H1 (cell line): ENCODE data around the gene RASSF9. TPM values are rescaled to one million over a fixed set of nuclear protein-coding genes. Genes with fewer than 3 reads are reported as not detected.

Experiments used
- CTCF ChIA-PET: fragments of 300-600 bp; sonication (Branson Sonifier 250); formaldehyde crosslinking; loops from one replicate; lab custom pipeline; 2021; ENCODE audit not compliant: partially characterized antibody; lab: Charles Lee
- POLR2A ChIA-PET: fragments of 300-600 bp; sonication (Branson Sonifier 250); formaldehyde crosslinking; loops from one replicate; lab custom pipeline; 2021; ENCODE audit warnings: inconsistent platforms; ENCODE audit not compliant: partially characterized antibody; lab: Charles Lee
- DNase-seq, 2 experiments: peaks; one replicate each; pipeline versions ENCODE4 v3.0.0 to v3.0.0-alpha.2; 2010 to 2022; ENCODE audit warnings: low spot score in 2 of 2, low read depth in 1 of 2, mixed read lengths in 1 of 2
- FAIRE-seq: peaks from 2 replicates; lab custom pipeline; 2011; peaks lifted over from hg19 to GRCh38; lab: Jason Lieb, UNC
- H2AFZ ChIP-seq: 2 replicates; pipeline ENCODE4 v1.8.1; 2012; ENCODE audit warnings: low read length, inconsistent platforms
- H2AK5ac ChIP-seq: 2 replicates; pipeline ENCODE4 v1.6.1; 2013; ENCODE audit warnings: low read depth, low read length
- H2BK120ac ChIP-seq: replicated peaks from 2 replicates; pipeline ENCODE3; 2013; ENCODE audit warnings: low read depth, low read length, inconsistent platforms
- H2BK12ac ChIP-seq: 2 replicates; pipeline ENCODE4 v1.6.1; 2013; ENCODE audit warnings: low read depth, low read length
- H2BK15ac ChIP-seq: 2 replicates; pipeline ENCODE4 v1.6.1; 2013; ENCODE audit warnings: low read length
- H2BK20ac ChIP-seq: 2 replicates; pipeline ENCODE4 v1.6.1; 2013; ENCODE audit warnings: low read length
- H2BK5ac ChIP-seq: 2 replicates; pipeline ENCODE4 v1.6.1; 2013; ENCODE audit warnings: low read depth, low read length
- H3K14ac ChIP-seq: 2 replicates; pipeline ENCODE4 v1.6.1; 2013; ENCODE audit warnings: inconsistent platforms; ENCODE audit not compliant: insufficient read length
- H3K18ac ChIP-seq: 2 replicates; pipeline ENCODE4 v1.6.1; 2013; ENCODE audit warnings: low read length; ENCODE audit errors: extremely low read depth
- H3K23ac ChIP-seq: 2 replicates; pipeline ENCODE4 v1.6.1; 2013; ENCODE audit warnings: inconsistent platforms; ENCODE audit not compliant: insufficient read length
- H3K23me2 ChIP-seq: 2 replicates; pipeline ENCODE4 v1.6.1; 2013; ENCODE audit warnings: low read depth, low read length
- H3K27ac ChIP-seq: 2 replicates; pipeline ENCODE4 v1.6.1; 2011; ENCODE audit warnings: low read depth, low read length, inconsistent platforms
- H3K27me3 ChIP-seq, 4 experiments: replicated peaks in 1 of 4; 1 replicate in 1 of 4; 2 replicates in 3 of 4; pipeline versions ENCODE4 v1.6.1 to v1.8.1; 2011 to 2013; ENCODE audit warnings: low read length in 3 of 4, mild to moderate bottlenecking in 3 of 4, inconsistent platforms in 2 of 4, mixed read lengths in 2 of 4, moderate library complexity in 1 of 4; ENCODE audit not compliant: control insufficient read depth in 3 of 4, insufficient read depth in 3 of 4; ENCODE audit errors: extremely low read depth in 1 of 4
- H3K36me3 ChIP-seq, 4 experiments: 2 replicates each; pipeline versions ENCODE4 v1.6.1 to v1.8.1; 2011 to 2013; ENCODE audit warnings: mild to moderate bottlenecking in 4 of 4, low read length in 3 of 4, moderate library complexity in 2 of 4, control low read depth in 1 of 4, inconsistent platforms in 1 of 4; ENCODE audit not compliant: insufficient read depth in 4 of 4, control insufficient read depth in 2 of 4
- H3K4ac ChIP-seq: replicated peaks from 2 replicates; pipeline ENCODE3; 2013; ENCODE audit warnings: low read length, low read depth, mixed read lengths, inconsistent platforms; ENCODE audit not compliant: insufficient read length
- H3K4me1 ChIP-seq, 4 experiments: replicated peaks in 1 of 4; 1 replicate in 1 of 4; 2 replicates in 3 of 4; pipeline versions ENCODE4 v1.6.1 to v1.8.1; 2011 to 2013; ENCODE audit warnings: low read length in 3 of 4, inconsistent platforms in 2 of 4, mixed read lengths in 1 of 4; ENCODE audit not compliant: insufficient read depth in 4 of 4, control insufficient read depth in 3 of 4
- H3K4me2 ChIP-seq, 2 experiments: 2 replicates each; pipeline versions ENCODE4 v1.6.1 to v1.8.1; 2011 to 2013; ENCODE audit warnings: low read depth in 2 of 2, low read length in 2 of 2, control low read depth in 1 of 2, inconsistent platforms in 1 of 2, mild to moderate bottlenecking in 1 of 2; ENCODE audit not compliant: insufficient read depth in 1 of 2
- H3K4me3 ChIP-seq, 4 experiments: fragments of 200-600, 300-600 bp in 1 of 4; sonication (generic), shearing (Covaris generic), sonication (Bioruptor Twin) in 1 of 4; 2 replicates each; pipeline versions ENCODE4 v1.5.1 to v1.8.1; 2011 to 2016; ENCODE audit warnings: low read length in 4 of 4, low read depth in 3 of 4, control low read depth in 2 of 4, inconsistent platforms in 2 of 4, mild to moderate bottlenecking in 2 of 4, mixed read lengths in 1 of 4, moderate library complexity in 1 of 4; ENCODE audit not compliant: insufficient read depth in 2 of 4; ENCODE audit errors: extremely low read depth in 1 of 4
- H3K56ac ChIP-seq: replicated peaks from 2 replicates; pipeline ENCODE3; 2013; ENCODE audit warnings: low read depth, mild to moderate bottlenecking, mixed read lengths, low read length, inconsistent platforms; ENCODE audit not compliant: insufficient read length
- H3K79me1 ChIP-seq: 2 replicates; pipeline ENCODE4 v1.6.1; 2013; ENCODE audit warnings: low read depth, low read length, control low read depth
- H3K79me2 ChIP-seq, 2 experiments: 2 replicates each; pipeline versions ENCODE4 v1.6.1 to v1.8.1; 2012 to 2013; ENCODE audit warnings: low read length in 2 of 2, mild to moderate bottlenecking in 2 of 2, inconsistent platforms in 1 of 2; ENCODE audit not compliant: insufficient read depth in 2 of 2, control insufficient read depth in 1 of 2
- H3K9ac ChIP-seq, 4 experiments: replicated peaks in 1 of 4; 1 replicate in 1 of 4; 2 replicates in 3 of 4; pipeline versions ENCODE4 v1.6.1 to v1.8.1; 2011 to 2013; ENCODE audit warnings: low read depth in 3 of 4, low read length in 3 of 4, control low read depth in 2 of 4, mild to moderate bottlenecking in 2 of 4, moderate library complexity in 2 of 4, inconsistent platforms in 1 of 4; ENCODE audit errors: extremely low read depth in 1 of 4
- H3K9me3 ChIP-seq, 2 experiments: 2 replicates each; pipeline versions ENCODE4 v1.6.1 to v1.8.1; 2012 to 2013; ENCODE audit warnings: mild to moderate bottlenecking in 2 of 2, moderate library complexity in 2 of 2, control low read depth in 1 of 2, inconsistent platforms in 1 of 2, low read depth in 1 of 2, low read length in 1 of 2, mixed read lengths in 1 of 2; ENCODE audit not compliant: insufficient read depth in 2 of 2
- H4K20me1 ChIP-seq, 2 experiments: replicated peaks in 1 of 2; 2 replicates each; pipeline versions ENCODE3 to v1.8.1; 2011 to 2013; ENCODE audit warnings: inconsistent platforms in 2 of 2, low read length in 2 of 2, mild to moderate bottlenecking in 1 of 2; ENCODE audit not compliant: insufficient read depth in 2 of 2, control insufficient read depth in 1 of 2
- H4K5ac ChIP-seq: 2 replicates; pipeline ENCODE4 v1.6.1; 2013; ENCODE audit warnings: low read length, low read depth, mixed read lengths, inconsistent platforms; ENCODE audit not compliant: insufficient read length
- H4K8ac ChIP-seq: 2 replicates; pipeline ENCODE4 v1.8.0; 2013; ENCODE audit warnings: mild to moderate bottlenecking, moderate library complexity, low read length, inconsistent platforms; ENCODE audit not compliant: insufficient read depth; ENCODE audit errors: extremely low read depth
- H4K91ac ChIP-seq: replicated peaks from 2 replicates; pipeline ENCODE3; 2013; ENCODE audit warnings: low read length, mixed read lengths, inconsistent platforms; ENCODE audit not compliant: insufficient read length
- CTCF ChIP-seq, 3 experiments: IDR thresholded peaks; 1 replicate in 2 of 3; 2 replicates in 1 of 3; pipeline versions ENCODE4 v1.5.1 to v1.6.1; 2011; ENCODE audit warnings: low read length in 3 of 3, mild to moderate bottlenecking in 3 of 3, inconsistent platforms in 2 of 3, low read depth in 1 of 3, moderate library complexity in 1 of 3; ENCODE audit not compliant: insufficient read depth in 1 of 3; ENCODE audit errors: control extremely low read depth in 1 of 3
- RAD21 ChIP-seq, 2 experiments: IDR thresholded peaks in 1 of 2; conservative IDR thresholded peaks in 1 of 2; 2 replicates each; pipeline ENCODE4 v1.6.1; 2011; ENCODE audit warnings: low read depth in 2 of 2, low read length in 2 of 2, improper control_type of control experiment in 1 of 2, inconsistent platforms in 1 of 2, mild to moderate bottlenecking in 1 of 2, moderate library complexity in 1 of 2
- TCF12 ChIP-seq: IDR thresholded peaks from 2 replicates; pipeline ENCODE4 v1.6.1; 2011; ENCODE audit warnings: low read depth, mild to moderate bottlenecking, low read length
- ZNF274 ChIP-seq: IDR thresholded peaks from 2 replicates; pipeline ENCODE4 v1.7.0; 2012; ENCODE audit warnings: low read length, borderline replicate concordance; ENCODE audit errors: extremely low read depth
- polyA plus RNA-seq, 7 experiments: library from polyadenylated mRNA; depleted of rRNA in 3 of 7; stranded (reverse) in 5 of 7; unstranded in 2 of 7; fragments of >200 nt in 5 of 7; fragments of 200-250 nt in 2 of 7; gene quantifications; 1 replicate in 5 of 7; 2 replicates in 1 of 7; 4 replicates in 1 of 7; pipeline versions ENCODE4 v1.2.1 to v1.2.3, GENCODE V29; 2011 to 2013; ENCODE audit warnings: missing spikeins in 2 of 7, mixed read lengths in 2 of 7
- total RNA-seq: library from RNA; stranded (reverse); fragmentation: NEBNext Ultra II Directional; extraction: Animal tissue kit (Norgen Biotek cat#: 25700); gene quantifications from 2 replicates; pipeline ENCODE4 v1.2.1, GENCODE V29; 2021

Gene RASSF9
- total and polyA plus RNA-seq, 2 of the 8 experiments (the other 6 are each of a cell fraction or from before 2014, with no cell fraction given) = 0.06 to 0.39 TPM

GRCh38 chr12:85807730-85808129 is 28.5 kb downstream of the RASSF9 start:
- Histone ChIP-seq H3K79me1 (no peaks in the 10 kb centered on the region), H2BK15ac (no peak overlapping the region), H4K5ac (no peak overlapping the region), H3K14ac (no peak overlapping the region), H4K8ac (no peak overlapping the region), H3K4me2 (no peak overlapping the region), H2BK20ac (no peak overlapping the region), H2AK5ac (no peak overlapping the region), H3K9me3 (no peaks in the 10 kb centered on the region), H2BK5ac (no peak overlapping the region), H2AFZ (no peak overlapping the region), H3K36me3 (no peaks in the 10 kb centered on the region), H3K27ac (no peak overlapping the region), H3K4me1 (no peaks in the 10 kb centered on the region), H3K18ac (no peak overlapping the region), H3K23ac (no peak overlapping the region), H4K91ac (no peak overlapping the region), H2BK120ac (no peak overlapping the region), H3K27me3 (no peaks in the 10 kb centered on the region), H3K4me3 (no peak overlapping the region), H2BK12ac (no peak overlapping the region), H3K56ac (no peak overlapping the region), H3K9ac (no peak overlapping the region), H3K79me2 (no peaks in the 10 kb centered on the region), H3K23me2 (no peaks in the 10 kb centered on the region), H3K4ac (no peak overlapping the region), H4K20me1 (no peaks in the 10 kb centered on the region)
- TF ChIP-seq ZNF274 = no peak
- no peak for TF ChIP-seq TCF12
- no peak for TF ChIP-seq CTCF (IDR thresholded peaks at IDR 0.05; ENCODE audit: control extremely low read depth in 1 of 3, insufficient read depth in 1 of 3, low read depth in 1 of 3, low read length in 3 of 3)
- TF ChIP-seq RAD21 (IDR thresholded peaks at IDR 0.05 in 1 of 2, conservative IDR thresholded peaks at IDR 0.05 in 1 of 2; ENCODE audit: low read depth in 2 of 2, low read length in 2 of 2) = no peak
- no peak for DNase-seq
- ChIA-PET POLR2A (no interaction called here), CTCF (no interaction called here)
- no peak for FAIRE-seq
